HepG2 (cell line): Measurements from ENCODE around the gene DYNLT2B. TPM values are rescaled to one million over a fixed set of nuclear protein-coding genes. Genes with fewer than 3 reads are reported as not detected.

Experiments used
- AGO2 ChIP-seq: fragments of 200-400 bp; formaldehyde crosslinking; optimal IDR thresholded peaks from 2 replicates; pipeline ENCODE3; 2017; ENCODE audit warnings: mild to moderate bottlenecking, low read depth, low read length, moderate library complexity
- CENPT ChIP-seq: sonication (generic); formaldehyde crosslinking; IDR thresholded peaks from 2 replicates; pipeline ENCODE4 v1.8.0; 2022; ENCODE audit warnings: low read depth, mild to moderate bottlenecking, moderate library complexity, missing genetic modification reagents
- DNMT1 ChIP-seq: sonication (generic); formaldehyde crosslinking; IDR thresholded peaks from 2 replicates; pipeline ENCODE4 v1.5.1; 2020; ENCODE audit warnings: mild to moderate bottlenecking, missing genetic modification reagents
- FIP1L1 ChIP-seq: fragments of 200-400 bp; formaldehyde crosslinking; IDR thresholded peaks from 2 replicates; pipeline ENCODE4 v1.6.1; 2018; ENCODE audit warnings: low read depth, mild to moderate bottlenecking, low read length, moderate library complexity, borderline replicate concordance; ENCODE audit not compliant: insufficient read depth
- FOXJ3 ChIP-seq: sonication (generic); formaldehyde crosslinking; IDR thresholded peaks from 2 replicates; pipeline ENCODE4 v1.4.0; 2020; ENCODE audit warnings: missing genetic modification reagents, mild to moderate bottlenecking, borderline replicate concordance
- MTA1 ChIP-seq: sonication (generic); formaldehyde crosslinking; IDR thresholded peaks from 2 replicates; pipeline ENCODE4 v1.4.0; 2020; ENCODE audit warnings: missing genetic modification reagents, mild to moderate bottlenecking, borderline replicate concordance
- RFX3 ChIP-seq: IDR thresholded peaks from 2 replicates; pipeline ENCODE4 v1.6.1; 2016; ENCODE audit warnings: missing biosample characterization, missing genetic modification reagents
- SP140L ChIP-seq: sonication (generic); formaldehyde crosslinking; IDR thresholded peaks from 2 replicates; pipeline ENCODE4 v1.4.0; 2020; ENCODE audit warnings: missing genetic modification reagents, borderline replicate concordance
- SP2 ChIP-seq: sonication (generic); formaldehyde crosslinking; IDR thresholded peaks from 2 replicates; pipeline ENCODE4 v1.5.1; 2020; ENCODE audit warnings: mild to moderate bottlenecking, missing genetic modification reagents
- THAP11 ChIP-seq: IDR thresholded peaks from 2 replicates; pipeline ENCODE4 v1.6.1; 2016; ENCODE audit warnings: missing biosample characterization, missing genetic modification reagents
- TOPORS ChIP-seq: sonication (generic); formaldehyde crosslinking; IDR thresholded peaks from 2 replicates; pipeline ENCODE4 v1.8.0; 2023; ENCODE audit warnings: mild to moderate bottlenecking, missing genetic modification reagents
- ZC3H4 ChIP-seq: sonication (generic); formaldehyde crosslinking; IDR thresholded peaks from 2 replicates; pipeline ENCODE4 v1.4.0; 2020; ENCODE audit warnings: missing genetic modification reagents, borderline replicate concordance
- ZNF225 ChIP-seq: sonication (generic); formaldehyde crosslinking; IDR thresholded peaks from 2 replicates; pipeline ENCODE4 v1.4.0; 2020; ENCODE audit warnings: mild to moderate bottlenecking, missing genetic modification reagents
- ZNF3 ChIP-seq: IDR thresholded peaks from 2 replicates; pipeline ENCODE4 v1.7.0; 2017; ENCODE audit warnings: inconsistent platforms
- ZNF501 ChIP-seq: sonication (generic); formaldehyde crosslinking; IDR thresholded peaks from 2 replicates; pipeline ENCODE4 v1.5.1; 2020; ENCODE audit warnings: mild to moderate bottlenecking, moderate library complexity, missing genetic modification reagents
- ZNF563 ChIP-seq: sonication (generic); formaldehyde crosslinking; IDR thresholded peaks from 2 replicates; pipeline ENCODE4 v1.8.0; 2022; ENCODE audit warnings: mild to moderate bottlenecking, moderate library complexity, missing genetic modification reagents
- ZNF670 ChIP-seq: sonication (generic); formaldehyde crosslinking; IDR thresholded peaks from 2 replicates; pipeline ENCODE4 v1.8.0; 2022; ENCODE audit warnings: mild to moderate bottlenecking, missing genetic modification reagents, borderline replicate concordance
- ZNF720 ChIP-seq: sonication (generic); formaldehyde crosslinking; IDR thresholded peaks from 2 replicates; pipeline ENCODE4 v1.4.0; 2020; ENCODE audit warnings: missing genetic modification reagents
- ZNF839 ChIP-seq: sonication (generic); formaldehyde crosslinking; IDR thresholded peaks from 2 replicates; pipeline ENCODE4 v1.4.0; 2020; ENCODE audit warnings: missing genetic modification reagents, mild to moderate bottlenecking, borderline replicate concordance
- ZZZ3 ChIP-seq: sonication (generic); formaldehyde crosslinking; IDR thresholded peaks from 2 replicates; pipeline ENCODE4 v1.4.0; 2020; ENCODE audit warnings: missing genetic modification reagents, mild to moderate bottlenecking, borderline replicate concordance
- polyA plus RNA-seq, 8 experiments: library from polyadenylated mRNA; depleted of rRNA in 3 of 8; stranded (reverse) in 7 of 8; unstranded in 1 of 8; fragments of >200 nt; fragmentation: Illumina TruSeq in 4 of 8; extraction: Trizol in 4 of 8; gene quantifications; 2 replicates each; pipeline versions ENCODE4 v1.2.1 to v1.2.3, GENCODE V29; 2011 to 2016; ENCODE audit warnings: low read depth in 4 of 8, missing spikeins in 1 of 8, mixed read lengths in 1 of 8; ENCODE audit not compliant: insufficient read depth in 1 of 8
- total RNA-seq, 5 experiments: library from RNA; depleted of rRNA; stranded (reverse); fragments of >200 nt; fragmentation: Illumina TruSeq; extraction: Trizol; gene quantifications; 2 replicates each; pipeline ENCODE4 v1.2.3, GENCODE V29; 2016; ENCODE audit warnings: low read depth in 1 of 5
- TF ChIP-seq, protein P1 (sequence below): IDR thresholded peaks from 2 replicates; pipeline ENCODE4 v1.6.1; 2016; ENCODE audit warnings: missing compliant biosample characterization, missing genetic modification reagents, borderline replicate concordance
- TF ChIP-seq, protein P2 (sequence below): IDR thresholded peaks from 2 replicates; pipeline ENCODE4 v1.6.1; 2018; ENCODE audit warnings: missing genetic modification reagents, mild to moderate bottlenecking, missing compliant biosample characterization
- TF ChIP-seq, protein P3 (sequence below): IDR thresholded peaks from 2 replicates; pipeline ENCODE4 v1.6.1; 2016; ENCODE audit warnings: low read depth, missing genetic modification reagents, missing compliant biosample characterization

DYNLT2B gene
- total and polyA plus RNA-seq, 2 of the 13 experiments (the other 11 are each of a cell fraction or from before 2014, with no cell fraction given) = 4.0 to 7.0 TPM

GRCh38 chr3:196287440-196288140, 30.4 kb downstream of the DYNLT2B start, which contains the start of gene PCYT1A (continued):
- TF ChIP-seq FOXJ3 (CRISPR knock-in tag) = peak; percentile 67; the same call in 1 of the 2 replicates
- TF ChIP-seq, protein P1, sequence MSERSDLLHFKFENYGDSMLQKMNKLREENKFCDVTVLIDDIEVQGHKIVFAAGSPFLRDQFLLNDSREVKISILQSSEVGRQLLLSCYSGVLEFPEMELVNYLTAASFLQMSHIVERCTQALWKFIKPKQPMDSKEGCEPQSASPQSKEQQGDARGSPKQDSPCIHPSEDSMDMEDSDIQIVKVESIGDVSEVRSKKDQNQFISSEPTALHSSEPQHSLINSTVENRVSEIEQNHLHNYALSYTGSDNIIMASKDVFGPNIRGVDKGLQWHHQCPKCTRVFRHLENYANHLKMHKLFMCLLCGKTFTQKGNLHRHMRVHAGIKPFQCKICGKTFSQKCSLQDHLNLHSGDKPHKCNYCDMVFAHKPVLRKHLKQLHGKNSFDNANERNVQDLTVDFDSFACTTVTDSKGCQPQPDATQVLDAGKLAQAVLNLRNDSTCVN (CRISPR knock-in tag) = no peak
- TF ChIP-seq ZNF3 (CRISPR knock-in tag) = no peak
- no peak for TF ChIP-seq ZC3H4 (CRISPR knock-in tag)
- TF ChIP-seq CENPT (CRISPR knock-in tag) = no peak
- no peak; the same call in 1 of the 2 replicates for TF ChIP-seq ZNF670 (CRISPR knock-in tag)
- TF ChIP-seq, protein P2, sequence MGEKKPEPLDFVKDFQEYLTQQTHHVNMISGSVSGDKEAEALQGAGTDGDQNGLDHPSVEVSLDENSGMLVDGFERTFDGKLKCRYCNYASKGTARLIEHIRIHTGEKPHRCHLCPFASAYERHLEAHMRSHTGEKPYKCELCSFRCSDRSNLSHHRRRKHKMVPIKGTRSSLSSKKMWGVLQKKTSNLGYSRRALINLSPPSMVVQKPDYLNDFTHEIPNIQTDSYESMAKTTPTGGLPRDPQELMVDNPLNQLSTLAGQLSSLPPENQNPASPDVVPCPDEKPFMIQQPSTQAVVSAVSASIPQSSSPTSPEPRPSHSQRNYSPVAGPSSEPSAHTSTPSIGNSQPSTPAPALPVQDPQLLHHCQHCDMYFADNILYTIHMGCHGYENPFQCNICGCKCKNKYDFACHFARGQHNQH = peak; percentile 72
- no peak for TF ChIP-seq ZNF720 (CRISPR knock-in tag)
- no peak; the same call in 1 of the 2 replicates for TF ChIP-seq TOPORS (CRISPR knock-in tag)
- peak; percentile 92 for TF ChIP-seq THAP11
- TF ChIP-seq MTA1 = peak; percentile 18; the same call in 1 of the 2 replicates
- TF ChIP-seq, protein P3, sequence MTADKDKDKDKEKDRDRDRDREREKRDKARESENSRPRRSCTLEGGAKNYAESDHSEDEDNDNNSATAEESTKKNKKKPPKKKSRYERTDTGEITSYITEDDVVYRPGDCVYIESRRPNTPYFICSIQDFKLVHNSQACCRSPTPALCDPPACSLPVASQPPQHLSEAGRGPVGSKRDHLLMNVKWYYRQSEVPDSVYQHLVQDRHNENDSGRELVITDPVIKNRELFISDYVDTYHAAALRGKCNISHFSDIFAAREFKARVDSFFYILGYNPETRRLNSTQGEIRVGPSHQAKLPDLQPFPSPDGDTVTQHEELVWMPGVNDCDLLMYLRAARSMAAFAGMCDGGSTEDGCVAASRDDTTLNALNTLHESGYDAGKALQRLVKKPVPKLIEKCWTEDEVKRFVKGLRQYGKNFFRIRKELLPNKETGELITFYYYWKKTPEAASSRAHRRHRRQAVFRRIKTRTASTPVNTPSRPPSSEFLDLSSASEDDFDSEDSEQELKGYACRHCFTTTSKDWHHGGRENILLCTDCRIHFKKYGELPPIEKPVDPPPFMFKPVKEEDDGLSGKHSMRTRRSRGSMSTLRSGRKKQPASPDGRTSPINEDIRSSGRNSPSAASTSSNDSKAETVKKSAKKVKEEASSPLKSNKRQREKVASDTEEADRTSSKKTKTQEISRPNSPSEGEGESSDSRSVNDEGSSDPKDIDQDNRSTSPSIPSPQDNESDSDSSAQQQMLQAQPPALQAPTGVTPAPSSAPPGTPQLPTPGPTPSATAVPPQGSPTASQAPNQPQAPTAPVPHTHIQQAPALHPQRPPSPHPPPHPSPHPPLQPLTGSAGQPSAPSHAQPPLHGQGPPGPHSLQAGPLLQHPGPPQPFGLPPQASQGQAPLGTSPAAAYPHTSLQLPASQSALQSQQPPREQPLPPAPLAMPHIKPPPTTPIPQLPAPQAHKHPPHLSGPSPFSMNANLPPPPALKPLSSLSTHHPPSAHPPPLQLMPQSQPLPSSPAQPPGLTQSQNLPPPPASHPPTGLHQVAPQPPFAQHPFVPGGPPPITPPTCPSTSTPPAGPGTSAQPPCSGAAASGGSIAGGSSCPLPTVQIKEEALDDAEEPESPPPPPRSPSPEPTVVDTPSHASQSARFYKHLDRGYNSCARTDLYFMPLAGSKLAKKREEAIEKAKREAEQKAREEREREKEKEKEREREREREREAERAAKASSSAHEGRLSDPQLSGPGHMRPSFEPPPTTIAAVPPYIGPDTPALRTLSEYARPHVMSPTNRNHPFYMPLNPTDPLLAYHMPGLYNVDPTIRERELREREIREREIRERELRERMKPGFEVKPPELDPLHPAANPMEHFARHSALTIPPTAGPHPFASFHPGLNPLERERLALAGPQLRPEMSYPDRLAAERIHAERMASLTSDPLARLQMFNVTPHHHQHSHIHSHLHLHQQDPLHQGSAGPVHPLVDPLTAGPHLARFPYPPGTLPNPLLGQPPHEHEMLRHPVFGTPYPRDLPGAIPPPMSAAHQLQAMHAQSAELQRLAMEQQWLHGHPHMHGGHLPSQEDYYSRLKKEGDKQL = no peak
- peak; percentile 94 for TF ChIP-seq SP2
- 0 out of 2 replicates have a peak, but pooled peaks have one; percentile 29 for TF ChIP-seq DNMT1 (CRISPR knock-in tag)
- TF ChIP-seq ZNF563 (CRISPR knock-in tag) = peak; percentile 37
- no peak for TF ChIP-seq FIP1L1
- TF ChIP-seq ZNF225 = no peak; the same call in 1 of the 2 replicates
- TF ChIP-seq ZZZ3 = peak; percentile 85; the same call in 1 of the 2 replicates
- TF ChIP-seq AGO2 = peak; percentile 53
- peak; percentile 96 for TF ChIP-seq ZNF501 (CRISPR knock-in tag)
- peak; percentile 54; the same call in 1 of the 2 replicates for TF ChIP-seq ZNF839
- no peak; the same call in 1 of the 2 replicates for TF ChIP-seq SP140L
- peak; percentile 38; the same call in 1 of the 2 replicates for TF ChIP-seq RFX3 (CRISPR knock-in tag)
